GM21528 (cell line): Measurements from ENCODE around the gene MGST2.
A peak's percentile ranks its signal among the peaks of the same experiment; 100 is the strongest.
"Not testable (repeated sequence)": the region's sequence is repeated elsewhere in the genome, so short reads cannot be mapped to it uniquely, and the experiment has no call there.

Experiments used
- ATAC-seq: cut with Tn5 transposase; IDR thresholded peaks from one replicate; pipeline ENCODE4 v1.9.1; 2021; ENCODE audit warnings: mild to moderate bottlenecking, moderate library complexity; ENCODE audit not compliant: unreplicated experiment, low FRiP score

Gene MGST2

GRCh38 chr4:139665690-139666529 is at the start of gene MGST2:
Gene MGST2 (plus strand): TSS chr4:139665819. CDS start chr4:139666020, 201 bp downstream.
- peak; percentile 88 for ATAC-seq

GRCh38 chr4:139617702-139618490 is 47.7 kb upstream of the MGST2 start:
- ATAC-seq = no peak

- no peak for ATAC-seq
Observed at GRCh38 chr4:139619644-139620043, 46.0 kb upstream of the MGST2 start.

- no peak for ATAC-seq
Observed at GRCh38 chr4:139622901-139623381, 42.7 kb upstream of the MGST2 start.

- ATAC-seq = no peak
Observed at GRCh38 chr4:139624441-139625092, 41.1 kb upstream of the MGST2 start.

- ATAC-seq = no peak
Observed at GRCh38 chr4:139625093-139625455, 40.5 kb upstream of the MGST2 start.

GRCh38 chr4:139625482-139625881 is 40.1 kb upstream of the MGST2 start:
- no peak for ATAC-seq

GRCh38 chr4:139628184-139629012 is 37.2 kb upstream of the MGST2 start:
- no peak for ATAC-seq

- ATAC-seq = no peak
Observed at GRCh38 chr4:139629436-139630125, 36.0 kb upstream of the MGST2 start.

GRCh38 chr4:139630126-139630495 is 35.5 kb upstream of the MGST2 start:
- ATAC-seq = no peak

- no peak for ATAC-seq
Observed at GRCh38 chr4:139630991-139631390, 34.6 kb upstream of the MGST2 start.

GRCh38 chr4:139631791-139632190 is 33.8 kb upstream of the MGST2 start:
- no peak for ATAC-seq

- not testable (repeated sequence) for ATAC-seq
Observed at GRCh38 chr4:139632739-139633138, 32.9 kb upstream of the MGST2 start.

- ATAC-seq = no peak
Observed at GRCh38 chr4:139633195-139633594, 32.4 kb upstream of the MGST2 start.

GRCh38 chr4:139633661-139634060 is 32.0 kb upstream of the MGST2 start:
- no peak for ATAC-seq

GRCh38 chr4:139635966-139636365 is 29.7 kb upstream of the MGST2 start:
- no peak for ATAC-seq

- not testable (repeated sequence) for ATAC-seq
Observed at GRCh38 chr4:139638306-139638705, 27.3 kb upstream of the MGST2 start.

GRCh38 chr4:139639654-139640053 is 26.0 kb upstream of the MGST2 start:
- ATAC-seq = no peak

GRCh38 chr4:139641218-139641617 is 24.4 kb upstream of the MGST2 start:
- ATAC-seq = no peak

- no peak for ATAC-seq
Observed at GRCh38 chr4:139642364-139642763, 23.3 kb upstream of the MGST2 start.
